Endometrial microvascular endothelial cells (primary cell): ENCODE results near the gene EVC. TPM values are rescaled to one million over a fixed set of nuclear protein-coding genes. Genes with fewer than 3 reads are reported as not detected.

Source experiments
- in situ Hi-C: cut with HindIII; loops from 2 replicates; pipeline ENCODE4 v1.10.0; 2017; ENCODE audit warnings: low sequenced_read_pairs, low pct_unique_long_range_greater_than_20kb; ENCODE audit errors: inconsistent ontology term
- total RNA-seq: library from RNA; depleted of rRNA; stranded (reverse); fragments of >200 nt; gene quantifications from one replicate; pipeline ENCODE4 v1.2.3, GENCODE V29; 2015; ENCODE audit errors: inconsistent ontology term

The EVC gene
- total RNA-seq: 8.7 TPM

DNA sequence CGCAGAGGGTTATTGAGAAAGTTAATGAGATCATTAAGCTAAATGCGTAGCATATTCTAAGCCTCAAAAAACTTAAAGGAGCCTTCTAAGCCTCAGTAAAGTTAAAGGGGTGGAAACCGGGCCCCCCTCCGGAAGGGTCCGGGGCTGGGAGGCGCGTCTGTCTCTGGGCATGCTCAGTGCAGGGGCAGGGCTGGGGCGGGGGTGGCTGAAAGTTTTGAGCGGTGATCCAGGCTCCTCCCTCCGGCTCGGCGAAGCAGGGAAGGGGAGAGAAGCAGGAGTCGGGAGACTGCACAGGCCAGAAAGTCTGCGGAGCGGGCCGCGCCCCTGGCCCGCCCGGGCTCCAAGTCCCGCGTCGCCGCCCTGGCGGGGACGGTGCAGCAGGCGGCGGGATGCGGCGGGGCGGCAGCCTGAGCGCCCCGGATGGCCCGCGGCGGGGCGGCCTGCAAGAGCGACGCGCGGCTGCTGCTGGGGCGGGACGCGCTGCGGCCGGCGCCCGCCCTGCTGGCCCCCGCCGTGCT is at the start of gene EVC:
Gene EVC (plus strand): TSS at position 241 of the 518 bp plus-strand sequence. CDS start 180 bp downstream, at position 421.
- in situ Hi-C loops: no loop called here

DNA sequence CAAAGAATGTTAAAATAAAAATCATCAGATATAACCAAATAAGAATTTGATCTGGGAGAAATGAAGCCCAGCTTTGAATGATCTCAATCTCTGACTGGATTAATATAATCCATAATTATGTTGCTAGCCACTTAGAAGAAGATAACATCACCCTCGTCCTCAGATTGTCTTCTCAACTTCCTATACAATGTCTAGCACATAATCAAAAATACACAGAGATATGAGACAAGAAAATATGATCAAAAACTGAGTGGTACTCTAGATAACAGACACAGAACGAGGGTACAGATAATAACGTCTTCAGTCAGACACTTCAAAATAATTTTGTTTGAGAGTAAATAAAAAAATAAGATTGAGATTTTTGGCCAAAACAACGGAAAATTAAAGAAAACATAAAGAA is 49.8 kb upstream of the EVC start:
- in situ Hi-C loops: no loop called here

DNA sequence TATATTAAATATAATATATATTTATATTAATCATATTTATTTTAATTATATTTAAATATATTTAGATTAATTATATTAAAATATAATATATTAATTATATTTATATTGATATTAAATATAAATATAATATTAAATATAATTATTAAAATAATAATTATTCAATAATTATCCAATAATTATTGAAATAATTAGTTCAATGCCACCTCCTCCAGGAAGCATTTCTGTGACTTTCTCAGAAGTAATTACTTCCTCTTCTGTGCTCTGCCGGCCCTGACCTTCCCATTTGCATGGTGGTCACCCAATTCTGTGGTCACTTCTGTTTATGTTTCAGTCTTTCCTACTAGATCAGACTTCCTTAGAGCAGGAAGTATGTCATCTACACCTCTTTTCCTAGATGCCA is 48.4 kb upstream of the EVC start:
- in situ Hi-C loops: no loop called here

DNA sequence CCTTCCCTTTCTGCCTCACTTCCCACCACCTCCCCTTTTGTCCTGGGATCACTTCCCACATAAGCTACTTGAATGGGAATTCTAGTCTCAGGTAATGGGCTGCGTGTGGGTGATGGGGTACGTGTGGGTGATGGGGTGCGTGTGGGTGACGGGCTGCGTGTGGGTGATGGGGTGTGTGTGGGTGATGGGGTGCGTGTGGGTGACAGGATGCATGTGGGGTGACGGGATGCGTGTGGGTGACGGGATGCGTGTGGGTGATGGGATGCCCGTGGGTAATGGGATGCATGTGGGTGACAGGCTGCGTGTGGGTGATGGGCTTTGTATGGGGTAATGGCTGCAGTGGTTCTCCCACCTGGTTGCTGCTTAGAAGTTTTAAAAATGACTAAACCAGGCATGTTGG is 46.2 kb upstream of the EVC start:
- in situ Hi-C loops: no loop called here

DNA sequence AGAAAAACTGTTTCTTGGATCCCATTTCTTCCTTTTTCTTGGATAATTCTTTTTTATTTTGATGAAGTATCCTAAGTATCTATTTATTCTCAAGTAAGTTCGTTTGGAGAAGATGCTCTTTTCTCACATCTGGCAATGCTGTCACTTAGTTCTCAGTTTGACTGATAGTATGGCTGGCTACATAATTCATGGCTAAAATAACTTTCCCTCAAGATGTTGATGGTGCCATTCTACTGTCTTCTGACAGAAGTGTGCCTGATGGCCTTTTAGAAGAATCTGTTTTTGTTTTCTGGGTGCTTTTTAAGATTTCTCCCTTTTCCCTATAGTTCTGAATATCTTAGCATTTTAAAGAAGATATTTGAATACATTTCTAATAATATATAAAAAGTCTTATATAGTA is 44.3 kb upstream of the EVC start:
- in situ Hi-C loops: no loop called here

DNA sequence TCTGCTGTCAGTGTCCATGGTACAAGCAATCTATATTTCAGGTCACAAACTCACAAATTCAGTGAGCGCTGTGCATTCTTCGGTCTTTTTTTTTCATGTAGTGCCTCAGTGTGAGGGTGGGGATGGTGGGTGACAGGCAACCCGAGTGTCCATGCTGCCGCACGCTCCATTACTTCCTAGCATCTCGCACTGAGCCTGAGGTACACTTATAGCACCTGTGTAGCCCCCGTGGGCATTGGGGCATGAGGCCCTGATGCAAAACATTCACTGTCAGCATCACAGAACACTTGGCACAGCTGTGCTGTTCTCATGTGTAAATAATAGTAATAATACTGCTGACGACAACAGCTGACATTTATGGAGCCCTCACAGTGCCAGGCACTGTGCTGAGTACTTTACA is 34.2 kb upstream of the EVC start:
- in situ Hi-C loops: no loop called here

DNA sequence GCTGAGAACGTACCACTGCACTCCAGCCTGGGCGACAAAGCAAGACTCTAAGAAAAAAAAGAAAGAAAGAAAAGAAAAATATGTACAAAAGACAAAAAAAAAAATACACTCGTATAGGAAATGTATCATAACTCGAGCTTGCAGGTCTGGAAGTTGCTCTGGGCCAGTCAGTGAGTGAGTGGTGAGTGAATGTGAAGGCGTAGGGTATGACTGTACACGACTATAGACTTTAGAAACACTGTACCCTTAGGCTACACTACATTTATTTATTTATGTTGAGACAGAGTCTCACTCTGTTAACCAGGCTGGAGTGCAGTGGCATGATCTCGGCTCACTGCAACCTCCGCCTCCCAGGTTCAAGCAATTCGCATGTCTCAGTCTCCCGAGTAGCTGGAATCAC is 32.0 kb upstream of the EVC start:
- in situ Hi-C loops: no loop called here

DNA sequence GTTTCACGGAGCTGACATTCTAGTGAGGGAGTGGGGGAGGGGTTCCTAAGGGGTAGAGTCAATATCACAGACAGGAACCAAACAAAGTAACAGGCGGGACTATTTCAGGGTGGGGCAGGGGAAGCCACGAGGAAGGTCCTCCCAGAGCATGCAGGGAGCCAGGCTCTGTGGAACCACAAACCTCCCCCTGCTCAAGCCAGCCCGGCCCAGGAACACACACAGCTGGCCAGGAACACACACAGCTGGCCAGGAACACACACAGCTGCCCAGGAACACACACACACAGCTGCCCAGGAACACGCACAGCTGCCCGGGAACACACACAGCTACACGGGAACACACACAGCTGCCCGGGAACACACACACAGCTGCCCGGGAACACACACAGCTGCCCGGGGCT is 27.4 kb upstream of the EVC start:
- in situ Hi-C loops: no loop called here

DNA sequence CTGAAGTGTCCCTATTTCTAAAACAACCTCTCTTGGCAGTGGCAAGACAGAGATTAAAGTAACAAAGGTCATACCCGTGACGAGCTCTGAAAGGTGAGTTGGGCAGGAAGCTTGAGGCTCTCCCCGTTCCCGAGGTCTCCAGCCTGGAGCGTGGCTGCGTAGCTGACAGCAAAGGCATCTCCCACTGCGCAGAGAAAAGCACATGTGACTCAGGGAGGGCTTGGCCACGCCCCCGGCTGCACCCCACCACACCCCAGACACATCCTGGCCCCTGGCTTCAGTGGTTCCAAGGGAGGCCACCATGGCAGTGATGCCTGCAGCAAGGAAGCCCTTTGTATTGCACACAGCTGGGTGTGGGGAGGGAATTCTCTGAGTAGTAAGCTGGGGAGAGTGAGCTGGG is 25.7 kb upstream of the EVC start:
- in situ Hi-C loops: no loop called here

DNA sequence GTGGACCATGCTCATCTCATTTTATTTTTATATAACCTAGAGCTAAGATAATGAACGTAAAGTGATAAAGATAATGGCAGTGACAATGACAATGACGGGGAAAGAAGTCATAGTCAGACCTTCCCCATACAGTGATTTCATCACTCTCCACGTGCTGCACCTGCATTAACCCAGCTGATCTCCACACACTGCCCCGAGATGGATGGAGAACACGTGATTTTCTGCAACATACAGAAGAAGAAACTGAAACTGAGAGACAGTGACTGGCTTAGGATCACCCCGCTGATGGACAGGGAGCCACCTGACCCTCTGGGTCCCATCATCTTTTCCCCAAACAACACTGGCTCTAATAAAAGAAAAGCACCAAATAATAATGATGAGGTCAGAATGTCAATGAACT is 24.7 kb upstream of the EVC start:
- in situ Hi-C loops: no loop called here

DNA sequence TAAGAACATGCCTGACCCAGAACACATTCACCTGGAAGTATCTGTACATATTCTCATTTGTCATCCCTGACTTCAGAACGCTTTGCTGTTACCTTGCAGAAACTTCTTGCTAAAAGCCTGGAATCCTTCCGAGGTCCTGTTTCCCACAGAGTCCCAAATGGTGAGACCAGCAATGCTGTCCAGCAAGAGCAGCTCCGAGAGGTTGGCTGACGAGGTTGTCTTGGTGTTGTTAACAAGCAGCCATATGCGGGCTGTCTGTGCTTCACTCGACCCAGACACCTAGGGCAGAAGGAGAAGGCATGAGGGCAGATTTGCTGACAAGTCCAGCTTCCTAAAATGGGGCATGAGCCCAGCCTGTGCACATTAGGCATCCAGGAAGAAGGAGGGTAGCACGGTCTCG is 21.9 kb upstream of the EVC start:
- in situ Hi-C loops: no loop called here

DNA sequence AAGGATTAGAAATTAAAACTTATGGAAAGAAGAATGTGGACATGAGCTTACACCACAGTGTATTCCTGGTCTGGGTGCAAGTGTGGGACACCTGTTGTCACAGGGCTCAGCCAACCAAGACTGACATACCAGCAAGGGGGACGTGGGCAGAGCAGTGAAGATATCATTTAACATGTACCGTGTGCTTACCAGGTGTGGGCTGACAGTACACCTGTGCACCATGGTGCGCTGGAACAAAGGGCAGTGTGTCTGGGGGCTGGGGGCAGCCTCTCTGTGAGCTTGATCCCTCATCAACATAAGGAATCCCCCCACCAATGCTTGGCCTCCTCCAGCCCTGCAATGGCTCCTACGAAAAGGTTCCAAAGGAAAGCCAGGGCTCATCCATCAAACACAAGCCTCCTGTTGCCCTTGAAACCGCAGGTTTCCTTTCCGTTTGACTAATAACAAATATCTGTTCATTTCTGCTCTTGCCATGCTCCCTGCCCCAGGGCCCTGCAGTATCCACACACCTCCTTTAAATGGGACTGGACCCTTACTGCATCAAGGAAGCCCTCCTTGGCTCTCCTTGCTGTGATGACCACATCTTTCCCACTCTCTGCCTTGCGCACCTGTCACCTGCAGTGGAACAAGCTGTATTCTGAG is 19.4 kb upstream of the EVC start:
- in situ Hi-C loops: no loop called here

DNA sequence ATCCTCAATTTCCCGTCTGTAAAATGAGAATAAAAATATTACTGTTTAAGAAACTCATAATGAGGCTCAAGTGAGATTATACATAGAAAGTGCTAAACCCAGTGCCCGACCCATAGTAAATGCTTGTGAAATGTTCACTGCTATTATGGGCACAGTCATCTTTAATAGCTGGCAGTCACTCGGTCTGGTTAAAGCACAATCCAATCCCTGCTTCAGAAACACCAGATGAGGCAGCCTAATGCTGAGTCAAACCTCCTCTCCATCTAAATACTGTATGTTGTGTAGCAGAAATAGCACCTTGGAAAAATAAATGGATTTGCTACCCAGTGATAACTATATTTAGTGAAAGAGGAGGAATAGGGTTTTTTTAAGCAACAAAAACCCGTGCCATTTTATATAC is 17.1 kb upstream of the EVC start:
- in situ Hi-C loops: no loop called here

DNA sequence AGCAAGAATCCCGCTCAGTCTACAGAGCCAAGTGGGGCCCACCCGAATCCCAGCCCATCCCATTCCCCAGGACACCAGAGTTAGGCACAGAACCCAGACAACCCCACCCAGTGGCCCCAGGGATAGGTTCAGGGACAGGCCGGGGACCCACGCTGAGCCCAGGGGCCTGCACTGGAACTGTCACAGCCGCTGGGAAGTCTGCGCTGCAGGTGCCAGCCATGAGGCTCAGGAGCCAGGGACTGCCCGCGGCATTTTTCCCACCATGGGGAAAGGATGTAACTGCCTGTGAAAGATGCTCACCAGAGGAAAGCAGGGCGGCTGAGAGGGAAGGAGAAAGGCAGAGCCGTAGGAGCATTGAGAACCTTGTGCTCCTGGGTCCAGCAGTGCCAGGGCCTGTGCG is 14.7 kb upstream of the EVC start:
- in situ Hi-C loops: no loop called here

DNA sequence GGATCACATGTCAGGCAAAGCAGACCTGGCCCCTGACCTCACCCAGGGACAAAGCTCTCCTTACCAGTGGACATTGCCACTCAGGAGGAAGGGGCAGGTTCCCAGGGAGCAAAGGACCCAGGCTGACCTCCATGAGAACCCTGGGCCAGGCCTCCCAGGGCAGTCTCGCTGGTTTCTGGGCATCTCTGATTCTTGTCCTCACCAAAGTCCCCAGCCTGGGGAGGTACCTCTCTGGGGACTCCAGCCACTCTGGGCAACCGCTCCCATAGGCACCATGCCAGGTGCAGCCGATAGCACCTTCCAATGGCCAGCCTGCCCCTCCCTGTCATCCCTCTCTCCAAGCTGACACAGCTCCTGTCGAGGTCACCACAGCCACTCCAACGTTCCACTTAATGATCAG is 10.5 kb upstream of the EVC start:
- in situ Hi-C loops: no loop called here

DNA sequence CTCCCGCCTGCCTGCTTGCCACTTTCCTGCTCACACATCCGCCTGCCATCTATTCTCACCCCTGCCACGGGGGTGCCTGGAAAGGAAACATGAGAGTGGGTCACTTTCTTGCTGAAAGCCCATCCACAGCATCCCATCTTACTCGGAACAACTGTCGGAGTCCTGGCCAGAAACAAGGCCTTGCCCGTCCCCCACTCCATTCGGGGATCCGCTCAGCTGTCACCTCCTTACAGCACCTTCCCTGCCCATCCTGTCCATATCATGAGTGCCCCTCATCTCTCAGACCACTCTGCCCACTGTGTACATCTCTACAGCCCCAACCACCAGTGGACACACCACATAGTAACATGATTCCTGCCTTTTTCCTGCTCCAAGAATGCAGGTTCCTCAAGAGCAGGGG is 9.0 kb upstream of the EVC start:
- in situ Hi-C loops: no loop called here

DNA sequence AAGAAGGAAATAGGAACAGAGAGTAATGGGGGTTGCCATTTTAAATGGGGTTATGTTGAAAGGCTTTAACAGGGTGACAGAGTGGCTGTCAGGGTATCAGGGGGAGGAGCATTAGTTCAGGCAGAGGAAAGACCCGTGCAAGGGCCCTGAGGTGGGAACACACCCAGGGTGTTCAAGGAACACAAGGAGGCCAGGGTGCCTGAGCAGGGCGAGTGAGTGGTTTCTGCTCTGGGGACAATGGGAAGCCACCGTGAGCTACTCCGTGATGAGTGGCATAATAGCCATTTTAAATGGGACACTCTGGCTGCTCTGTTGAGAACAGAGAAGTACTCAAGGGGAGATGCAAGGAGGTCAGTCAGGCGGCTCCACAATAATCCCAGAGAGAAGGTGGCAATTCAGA is 7.2 kb upstream of the EVC start:
- in situ Hi-C loops: no loop called here

DNA sequence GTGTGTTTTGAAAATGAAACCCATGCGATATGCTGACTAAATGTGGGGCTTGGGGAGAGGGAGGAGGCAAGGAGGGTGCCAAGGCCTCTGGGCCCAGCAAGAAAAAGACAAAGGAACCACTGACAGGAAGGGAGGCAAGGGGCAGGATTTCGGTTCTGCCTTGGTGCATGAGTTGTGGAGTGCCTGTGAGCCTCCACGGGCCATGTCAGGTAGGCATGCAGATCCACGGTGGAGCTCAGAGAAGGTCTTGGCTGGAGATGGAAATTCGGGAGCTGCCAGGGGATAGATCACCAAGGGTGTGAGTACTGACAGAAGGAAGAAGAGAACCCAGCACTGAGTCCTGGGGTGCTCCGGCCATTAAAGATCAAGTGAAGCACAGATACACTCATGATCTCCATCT is 6.7 kb upstream of the EVC start:
- in situ Hi-C loops: no loop called here

DNA sequence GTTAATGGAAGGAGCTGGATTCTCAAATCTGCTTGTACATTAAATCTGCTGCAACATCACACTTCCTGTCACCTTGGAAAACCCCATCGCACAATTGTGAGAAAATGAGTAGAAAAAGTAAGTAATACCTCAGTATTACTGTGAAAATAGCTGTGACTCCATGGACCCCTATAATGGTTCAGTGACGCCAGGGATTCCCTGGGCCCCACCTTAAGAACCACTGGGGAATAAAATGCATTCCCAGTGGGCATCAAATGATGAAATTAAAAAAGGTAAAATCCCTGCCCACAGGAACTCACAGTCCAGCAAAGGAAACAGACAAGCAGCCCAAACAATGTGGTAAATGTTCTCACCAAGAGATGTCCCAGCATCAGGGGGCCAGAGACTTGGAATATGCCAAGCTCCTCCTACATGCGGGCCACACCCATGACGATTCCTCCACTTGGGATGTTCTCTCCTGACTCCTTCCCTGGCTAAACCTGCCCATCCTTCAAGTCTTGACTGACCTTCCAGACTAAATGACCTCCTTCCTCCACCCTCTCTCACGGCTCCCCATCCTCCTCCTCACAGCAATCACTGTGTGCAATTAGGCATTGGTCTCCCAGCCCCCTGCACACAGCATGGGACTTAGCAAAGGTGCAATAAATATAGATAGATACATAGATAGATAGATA is 5.2 kb upstream of the EVC start:
- in situ Hi-C loops: no loop called here

DNA sequence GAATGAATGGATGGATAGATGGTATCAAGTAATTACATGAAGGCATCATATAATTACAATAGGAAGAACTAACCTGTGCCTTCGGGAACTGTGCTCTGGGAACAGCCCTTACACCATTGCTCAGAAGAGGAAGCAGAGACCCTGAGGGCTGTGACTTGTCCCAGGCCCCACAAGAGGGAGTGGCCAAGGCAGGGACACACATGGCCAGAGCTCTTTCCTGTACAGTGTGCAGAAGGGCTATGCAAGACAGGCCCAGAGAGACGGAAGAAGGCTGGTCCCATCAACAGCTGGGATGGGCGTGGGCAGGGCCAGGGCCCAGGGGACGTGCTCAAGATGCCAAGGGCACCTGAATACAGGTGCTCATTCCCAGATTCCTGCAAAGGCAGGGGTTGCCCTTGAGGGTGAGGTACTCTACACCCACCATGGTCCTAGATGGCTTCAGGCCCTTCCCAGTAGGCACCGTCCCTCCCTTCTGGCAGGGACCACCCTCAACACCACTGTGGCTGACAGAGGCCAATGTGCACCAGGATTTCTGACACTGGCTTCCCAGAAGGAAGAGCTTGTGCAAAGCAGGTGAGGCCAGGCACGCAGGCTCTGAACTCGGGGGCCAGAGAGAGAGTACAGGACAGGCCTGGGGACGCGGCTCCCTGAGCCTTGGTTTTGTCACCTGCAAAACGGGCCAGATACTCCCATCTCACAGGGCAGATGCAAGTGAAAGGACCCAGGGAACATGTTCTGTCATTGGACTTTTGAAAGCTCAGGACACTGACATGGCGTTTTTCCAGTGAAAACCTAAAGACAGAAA is 4.3 kb upstream of the EVC start:
- in situ Hi-C loops: no loop called here
